ENCODE measurements around the gene R3HCC1L.

R3HCC1L gene

DNA sequence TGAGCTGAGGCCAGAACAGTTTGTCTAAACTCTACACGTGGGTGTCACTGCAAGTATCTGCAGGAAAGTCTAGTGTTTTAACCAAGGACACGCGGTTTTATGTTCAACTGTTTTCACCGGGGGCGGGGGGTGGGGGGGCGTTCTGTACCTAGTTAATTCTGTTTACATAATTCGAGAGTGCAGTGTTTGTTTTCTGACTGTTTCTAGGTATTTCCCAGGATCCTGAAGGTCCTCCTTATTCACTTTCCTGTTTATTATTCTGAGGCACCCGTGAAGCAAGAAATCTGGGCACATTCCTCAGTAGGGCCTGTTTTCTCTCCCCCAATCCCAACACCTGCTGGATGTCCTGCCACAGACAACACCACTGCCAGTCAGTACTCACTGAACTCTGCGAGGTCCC, 125.9 kb downstream of the R3HCC1L start:
- no peak for DNase-seq (ENCODE audit: low spot score)

DNA sequence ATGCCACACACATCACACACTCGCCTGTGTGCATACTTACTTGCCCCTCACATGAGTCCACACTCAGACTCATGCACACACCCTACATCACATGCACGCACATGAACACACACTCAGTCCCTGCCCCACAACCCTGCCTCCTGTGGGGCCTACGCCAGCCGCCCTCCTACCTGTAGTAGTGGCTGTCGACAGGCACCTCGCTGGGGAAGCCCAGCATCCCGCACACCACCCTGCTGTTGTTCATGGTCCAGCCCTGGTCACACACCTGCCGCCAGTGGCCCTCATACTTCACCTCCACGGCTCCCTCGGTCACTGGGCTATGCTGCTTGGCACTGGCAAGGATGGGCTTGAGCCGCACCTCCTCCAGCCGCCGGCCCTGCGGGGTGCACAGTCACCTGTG, 126.3 kb downstream of the R3HCC1L start:
- no peak for DNase-seq (ENCODE audit: low spot score)

DNA sequence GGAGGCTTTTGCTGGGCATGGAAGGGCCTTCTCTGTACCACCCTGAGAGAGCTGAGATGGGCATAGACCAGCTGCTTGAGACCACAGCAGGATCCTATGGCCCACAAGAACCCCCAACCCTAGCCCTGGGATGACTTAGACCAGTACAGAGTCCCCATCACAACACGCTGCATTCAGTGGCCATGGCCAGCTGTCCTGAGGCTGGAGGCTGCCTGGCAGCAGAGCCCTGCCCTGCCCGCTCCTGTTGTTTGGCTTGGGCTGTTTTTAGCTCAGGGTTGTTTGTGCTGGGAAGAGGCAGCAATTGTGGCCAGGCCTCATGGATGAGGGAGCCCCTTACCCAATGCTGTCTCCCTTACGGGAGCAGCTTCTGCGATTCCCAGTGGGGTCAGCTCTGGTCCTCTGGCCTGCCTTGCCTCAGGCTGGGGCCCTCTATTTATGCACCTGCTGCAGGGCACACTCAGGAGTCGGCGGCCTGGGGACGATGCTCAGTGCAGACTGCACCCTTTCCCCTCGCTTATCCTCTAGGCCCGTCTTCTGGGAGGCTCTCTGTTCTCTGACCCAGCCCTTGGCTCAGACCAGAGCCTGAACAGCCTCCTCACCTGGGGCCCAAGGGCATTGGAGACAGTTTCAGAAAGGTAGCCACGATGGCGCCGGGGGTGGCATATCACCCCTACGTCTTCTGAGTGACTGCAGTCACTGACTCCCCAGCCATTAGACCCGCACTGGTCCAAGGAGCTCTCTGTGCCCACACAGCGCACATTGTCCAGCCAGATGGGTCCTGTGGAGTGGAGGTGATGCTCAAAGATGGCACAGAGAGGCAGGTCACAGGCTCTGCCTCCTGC, 127.2 kb downstream of the R3HCC1L start:
- no peak for DNase-seq (ENCODE audit: low spot score)

DNA sequence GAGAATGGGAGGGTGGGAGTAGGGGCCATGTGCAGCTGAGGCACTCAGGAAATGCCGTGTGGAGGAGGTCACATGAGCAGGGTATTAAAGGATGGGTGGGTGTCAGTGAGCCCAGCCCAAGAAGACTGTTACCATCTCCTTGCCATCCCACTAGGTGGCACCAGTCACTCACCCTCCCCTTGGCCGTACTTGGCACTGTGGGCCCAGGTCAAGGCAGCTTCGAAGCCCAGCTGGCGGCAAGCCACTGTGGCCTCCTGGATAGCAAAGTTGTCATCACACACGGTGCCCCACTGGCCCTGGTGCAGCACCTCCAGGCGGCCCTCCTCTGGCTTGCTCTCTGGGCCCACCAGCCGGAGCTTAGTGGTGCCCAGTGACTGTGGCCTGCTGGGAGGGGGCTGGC, 128.1 kb downstream of the R3HCC1L start:
- no peak for DNase-seq (ENCODE audit: low spot score)

GRCh38 chr10:98263088-98263487, 128.6 kb downstream of the R3HCC1L start:
- no peak for DNase-seq (ENCODE audit: low spot score)

GRCh38 chr10:98264378-98265065, 130.1 kb downstream of the R3HCC1L start:
- no peak for DNase-seq (ENCODE audit: low spot score)

DNA sequence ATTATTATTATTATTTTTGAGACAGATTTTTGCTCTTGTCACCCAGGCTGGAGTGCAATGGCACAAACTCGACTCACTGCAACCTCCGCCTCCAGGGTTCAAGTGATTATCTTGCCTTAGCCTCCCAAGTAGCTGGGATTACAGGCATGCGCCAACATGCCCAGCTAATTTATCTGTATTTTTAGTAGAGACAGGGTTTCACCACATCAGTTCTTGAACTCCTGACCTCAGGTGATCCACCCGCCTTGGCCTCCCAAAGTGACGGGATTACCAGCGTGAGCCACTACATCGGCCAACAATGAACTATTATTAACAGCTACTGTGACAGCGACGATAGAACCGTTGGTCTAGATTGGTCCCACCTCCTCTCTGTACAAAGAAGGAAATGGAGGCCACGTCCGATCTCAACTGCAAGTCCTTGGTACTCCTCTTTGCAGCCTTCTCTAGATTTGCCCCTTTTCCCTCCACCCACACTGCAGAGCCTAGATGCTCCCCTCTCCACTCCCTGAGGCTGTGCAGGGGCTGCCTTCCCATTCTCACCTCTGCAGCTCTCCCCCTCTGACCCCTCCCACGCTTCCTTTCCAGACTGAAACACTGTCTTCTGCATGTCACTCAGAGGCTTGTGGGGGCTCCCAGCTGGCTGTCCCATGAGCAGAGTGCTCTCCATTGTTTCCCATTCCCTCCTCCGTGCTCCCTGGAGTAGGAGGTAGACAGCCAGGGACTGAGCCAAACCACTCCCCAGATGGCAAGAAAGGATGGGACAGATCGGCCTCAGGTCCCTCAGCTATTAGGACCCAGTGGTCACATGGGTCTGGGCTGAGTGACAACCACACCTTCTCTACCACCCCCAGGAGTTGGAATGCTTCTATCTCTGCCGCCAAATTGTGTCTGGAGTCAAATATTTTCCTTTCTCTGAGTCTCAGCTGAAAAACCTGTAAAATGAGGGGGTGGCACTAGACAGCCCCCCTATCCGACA, 131.2 kb downstream of the R3HCC1L start:
- DNase-seq (ENCODE audit: low spot score) = no peak

GRCh38 chr10:98266647-98267046, 132.2 kb downstream of the R3HCC1L start:
- no peak for DNase-seq (ENCODE audit: low spot score)

GRCh38 chr10:98267069-98267893, 132.8 kb downstream of the R3HCC1L start:
- no peak for DNase-seq (ENCODE audit: low spot score)

DNA sequence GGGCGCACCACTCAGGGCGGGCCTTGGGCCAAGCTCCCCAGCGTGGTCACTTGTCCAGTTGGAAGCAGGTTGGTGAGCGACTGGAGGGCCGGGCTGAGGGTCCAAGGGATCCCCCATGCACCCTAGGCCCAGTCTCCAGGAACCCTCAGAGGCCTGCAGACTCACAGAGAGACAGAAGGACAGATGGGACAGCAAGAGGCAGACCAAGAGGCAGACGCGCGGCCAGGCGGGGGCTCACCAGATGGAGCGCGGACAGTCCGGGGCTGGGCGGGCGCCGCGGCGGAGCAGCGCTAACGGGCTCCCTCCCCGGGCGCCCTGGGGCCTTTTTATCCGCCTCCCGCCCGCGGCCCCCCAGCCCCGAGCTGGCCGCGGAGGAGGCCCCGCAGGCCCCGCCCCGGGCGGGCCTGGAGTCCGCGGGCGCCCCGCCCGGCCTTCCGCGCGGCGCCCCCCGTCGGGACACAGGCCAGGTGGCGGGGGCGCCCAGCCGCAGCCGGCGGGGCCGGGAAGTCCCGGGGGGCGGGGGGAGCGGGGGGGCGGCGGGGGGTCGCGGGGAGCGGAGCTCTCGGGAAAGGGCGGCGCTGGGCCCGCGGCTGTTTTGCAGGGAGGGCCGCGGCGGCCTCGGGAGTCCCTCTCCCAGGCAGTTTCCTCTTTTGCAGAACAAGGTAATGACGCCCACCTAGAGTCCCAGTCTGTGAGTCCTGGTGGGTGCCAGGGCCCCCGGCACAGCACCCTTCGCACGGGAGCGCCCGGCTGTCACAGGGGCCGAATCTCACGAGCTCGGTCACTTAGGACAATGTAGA, 133.6 kb downstream of the R3HCC1L start, which contains the start of gene LOXL4:
TSS of gene LOXL4 (minus strand) at position 301 of the 800 bp plus-strand sequence. CDS start 5,175 bp downstream, outside the sequence.
- DNase-seq (ENCODE audit: low spot score) = peak; percentile 36

GRCh38 chr10:98268694-98269431, 134.4 kb downstream of the R3HCC1L start:
- DNase-seq (ENCODE audit: low spot score) = no peak

GRCh38 chr10:98269435-98269912, 135.0 kb downstream of the R3HCC1L start:
- DNase-seq (ENCODE audit: low spot score) = no peak

GRCh38 chr10:98270073-98270740, 135.8 kb downstream of the R3HCC1L start:
- DNase-seq (ENCODE audit: low spot score) = peak; percentile 32

DNA sequence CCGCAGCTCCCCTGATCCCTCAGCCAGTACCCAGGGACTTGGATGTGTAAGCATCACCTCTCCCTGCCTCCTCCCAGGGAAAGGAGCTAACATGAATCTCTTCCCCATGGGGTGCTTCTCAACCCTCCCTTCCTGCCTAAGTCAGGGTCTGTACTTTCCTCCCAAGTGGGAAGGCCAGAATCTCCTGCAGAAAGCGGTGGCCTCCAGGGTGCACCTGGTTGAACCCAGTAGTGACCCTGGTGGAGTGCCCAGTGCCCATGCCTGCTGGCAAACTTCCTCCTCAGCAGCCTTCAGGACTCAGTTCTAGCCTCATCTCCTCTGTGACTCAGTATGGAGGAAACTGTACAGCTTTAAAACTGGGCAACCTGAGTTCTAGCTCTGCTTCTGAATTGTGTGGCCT, 136.3 kb downstream of the R3HCC1L start:
- DNase-seq (ENCODE audit: low spot score) = no peak

DNA sequence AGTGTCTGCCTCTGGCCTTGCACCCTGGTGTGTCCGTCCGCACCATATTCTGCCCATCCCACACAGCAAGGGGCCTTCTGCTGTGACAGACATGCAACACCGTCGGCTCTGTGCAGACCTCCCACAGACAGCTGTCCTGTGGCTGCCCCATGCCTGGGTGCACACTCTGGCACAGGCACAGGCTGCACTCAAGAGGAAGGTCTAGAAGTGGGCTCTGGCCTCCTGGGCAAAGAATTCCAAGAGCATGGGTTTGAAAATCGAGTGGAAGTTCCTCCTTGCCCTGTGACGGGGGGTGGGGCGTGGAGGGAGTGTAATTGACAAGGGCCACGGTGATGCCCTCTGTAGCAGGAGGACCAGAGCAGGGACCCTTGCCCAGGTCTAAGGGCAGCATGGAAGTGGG, 137.8 kb downstream of the R3HCC1L start:
- no peak for DNase-seq (ENCODE audit: low spot score)

GRCh38 chr10:98272656-98273055, 138.2 kb downstream of the R3HCC1L start:
- no peak for DNase-seq (ENCODE audit: low spot score)

DNA sequence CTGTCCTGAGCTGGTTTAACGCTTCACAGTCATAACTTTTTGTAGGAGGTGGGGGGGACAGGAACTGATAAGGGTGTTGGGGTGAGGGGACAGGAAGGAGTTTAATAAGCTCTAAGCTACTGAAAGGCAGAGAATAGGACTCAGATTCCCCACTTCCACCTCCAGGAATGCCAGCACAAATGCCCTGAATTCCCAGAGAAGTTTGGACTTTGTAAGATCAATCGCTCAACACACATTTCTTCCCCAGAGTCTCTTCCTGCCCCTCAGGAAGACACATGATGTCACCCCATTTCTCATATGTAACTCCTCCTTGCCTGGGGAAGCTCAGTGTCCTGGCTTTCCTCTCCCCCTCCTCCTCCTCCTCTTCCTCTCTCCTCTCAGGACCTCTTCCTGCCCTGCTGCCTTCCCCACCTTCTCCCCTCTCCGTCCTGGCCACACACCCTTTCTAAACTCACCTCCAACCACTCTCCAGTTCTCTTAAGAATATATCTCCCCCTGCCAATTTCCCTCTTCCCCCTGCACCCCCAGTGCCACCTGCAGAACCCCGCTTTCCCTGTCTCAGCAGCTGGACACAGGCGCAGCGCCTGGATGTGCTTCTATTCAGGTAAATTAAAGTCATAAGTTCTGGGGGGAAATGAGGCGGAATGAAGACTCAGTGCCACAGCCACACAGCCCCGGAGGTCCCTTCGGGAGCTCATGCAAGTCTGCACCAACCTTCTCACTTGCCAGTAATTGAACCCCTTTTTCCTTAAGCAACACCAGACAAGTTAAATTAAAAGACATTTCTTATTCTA, 138.8 kb downstream of the R3HCC1L start:
- DNase-seq (ENCODE audit: low spot score) = no peak

DNA sequence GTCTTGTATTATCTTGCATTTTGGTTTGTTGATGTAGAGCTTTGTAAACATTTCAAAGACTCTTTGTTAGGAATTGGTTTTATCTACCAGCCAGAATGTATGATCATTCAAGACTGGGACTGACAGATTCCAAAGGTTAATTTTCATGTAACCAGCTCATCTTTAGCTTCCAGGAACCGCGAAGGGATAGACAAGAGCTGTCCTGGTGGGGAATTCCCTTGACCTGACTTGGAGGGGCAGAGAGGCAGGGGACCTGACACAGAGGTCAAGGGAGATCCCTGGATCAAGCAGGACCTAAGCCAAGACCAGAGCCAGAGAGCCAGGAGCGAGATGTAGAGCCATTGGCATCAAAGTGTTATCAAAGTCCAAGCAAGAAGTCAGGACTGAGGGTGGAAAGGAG, 140.1 kb downstream of the R3HCC1L start:
- DNase-seq (ENCODE audit: low spot score) = no peak
